ENCODE measurements around the gene CNTRL. TPM values are rescaled to one million over a fixed set of nuclear protein-coding genes. Genes with fewer than 3 reads are reported as not detected.

The CNTRL gene
- total and polyA plus RNA-seq, 2 of the 8 experiments (the other 6 are each of a cell fraction or from before 2014, with no cell fraction given), result 5.1 to 13.9 TPM

DNA sequence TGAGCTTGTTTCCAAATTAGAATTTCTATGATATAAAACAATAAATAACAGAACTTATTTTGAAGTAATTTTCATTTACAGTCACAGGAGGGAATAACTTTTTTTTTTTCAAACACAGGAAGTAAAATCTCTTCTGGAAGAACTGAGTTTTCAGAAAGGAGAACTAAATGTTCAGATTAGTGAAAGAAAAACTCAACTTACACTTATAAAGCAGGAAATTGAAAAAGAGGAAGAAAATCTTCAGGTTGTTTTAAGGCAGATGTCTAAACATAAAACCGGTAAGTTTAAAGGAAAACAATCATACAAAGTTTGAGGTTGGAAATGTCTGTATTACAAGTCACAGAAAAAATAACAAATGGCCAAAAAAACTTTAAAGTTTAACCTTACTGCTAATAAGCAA is 85.3 kb downstream of the CNTRL start:
- no peaks in the 10 kb centered on the region for H3K79me2 ChIP-seq (ENCODE audit: control insufficient read depth in 1 of 2, insufficient read depth in 2 of 2, low read length in 2 of 2)
- WGBS, 2 experiments (ENCODE audit: extremely low coverage in 1 of 2, insufficient coverage in 1 of 2, insufficient read length in 1 of 2, insufficient replicate concordance in 2 of 2, low coverage in 1 of 2, low lambda C conversion rate in 2 of 2, missing lambda C conversion rate in 1 of 2), result 85% methylated on average over 1 of the region's 1 CpG; no CpG with 5 or more reads in 1 of the 2 experiments
- no peak overlapping the region for H3K27ac ChIP-seq (ENCODE audit: low read depth, low read length)
- no peak overlapping the region for H2BK5ac ChIP-seq (ENCODE audit: low read depth, low read length)
- no peak overlapping the region for H3K4me2 ChIP-seq (ENCODE audit: insufficient read depth in 1 of 2, low read depth in 2 of 2, low read length in 2 of 2)
- H2BK20ac ChIP-seq (ENCODE audit: low read length), result no peak overlapping the region
- DNase-seq (ENCODE audit: low read depth in 1 of 2, low spot score in 2 of 2) (no peak), FAIRE-seq (no peak)
- no peaks in the 10 kb centered on the region for H3K23me2 ChIP-seq (ENCODE audit: low read depth, low read length)
- no peak overlapping the region for H2BK12ac ChIP-seq (ENCODE audit: low read depth, low read length)
- no peaks in the 10 kb centered on the region for H3K27me3 ChIP-seq (replicated peaks in 1 of 4; ENCODE audit: control insufficient read depth in 3 of 4, extremely low read depth in 1 of 4, insufficient read depth in 3 of 4, low read length in 3 of 4)
- H3K36me3 ChIP-seq (ENCODE audit: control insufficient read depth in 2 of 4, insufficient read depth in 4 of 4, low read length in 3 of 4), result peaks cover 0 to 5% (median 4%) of the 10 kb centered on the region in 4 experiments; a peak in 5 of 8 replicates
- H3K9ac ChIP-seq (replicated peaks in 1 of 4; ENCODE audit: extremely low read depth in 1 of 4, low read depth in 3 of 4, low read length in 3 of 4), result no peak overlapping the region
- H2BK15ac ChIP-seq (ENCODE audit: low read length), result no peak overlapping the region
- H3K14ac ChIP-seq (ENCODE audit: insufficient read length), result no peak overlapping the region
- no peak overlapping the region for H4K5ac ChIP-seq (ENCODE audit: insufficient read length, low read depth, low read length)
- H2BK120ac ChIP-seq (replicated peaks; ENCODE audit: low read depth, low read length), result no peak overlapping the region
- H4K20me1 ChIP-seq (replicated peaks in 1 of 2; ENCODE audit: control insufficient read depth in 1 of 2, insufficient read depth in 2 of 2, low read length in 2 of 2), result peaks cover 0 to 1% of the 10 kb centered on the region in 2 experiments
- no peak overlapping the region for H2AFZ ChIP-seq (ENCODE audit: low read length)
- H3K9me3 ChIP-seq (ENCODE audit: insufficient read depth in 2 of 2, low read depth in 1 of 2, low read length in 1 of 2), result no peaks in the 10 kb centered on the region
- no peak overlapping the region for H3K4me3 ChIP-seq (ENCODE audit: extremely low read depth in 1 of 4, insufficient read depth in 2 of 4, low read depth in 3 of 4, low read length in 4 of 4)
- no peak overlapping the region for H3K18ac ChIP-seq (ENCODE audit: extremely low read depth, low read length)
- H4K8ac ChIP-seq (ENCODE audit: extremely low read depth, insufficient read depth, low read length), result no peak overlapping the region
- POLR2A ChIA-PET (ENCODE audit: partially characterized antibody), result no interaction called here
- H3K79me1 ChIP-seq (ENCODE audit: low read depth, low read length), result no peaks in the 10 kb centered on the region; the same call in 1 of the 2 replicates
- H3K4me1 ChIP-seq (replicated peaks in 1 of 4; ENCODE audit: control insufficient read depth in 3 of 4, insufficient read depth in 4 of 4, low read length in 3 of 4), result no peaks in the 10 kb centered on the region
- CTCF ChIA-PET (ENCODE audit: partially characterized antibody), result interaction anchor here (2.5 kb wide), 1 partner anchor 9 kb away, joined by 9 read pairs; no protein-coding TSS in a partner anchor
- H3K56ac ChIP-seq (replicated peaks; ENCODE audit: insufficient read length, low read depth, low read length), result no peak overlapping the region
- no peak overlapping the region for H3K23ac ChIP-seq (ENCODE audit: insufficient read length)
- H2AK5ac ChIP-seq (ENCODE audit: low read depth, low read length), result no peak overlapping the region
- no peak overlapping the region for H3K4ac ChIP-seq (replicated peaks; ENCODE audit: insufficient read length, low read depth, low read length)
- H4K91ac ChIP-seq (replicated peaks; ENCODE audit: insufficient read length, low read length), result no peak overlapping the region
- TF ChIP-seq CREB1 (IDR thresholded peaks at IDR 0.05) (no peak), RXRA (IDR thresholded peaks at IDR 0.05; ENCODE audit: insufficient read depth, low read depth, low read length) (no peak), SIRT6 (IDR thresholded peaks at IDR 0.05; ENCODE audit: low read length) (no peak), JUND (IDR thresholded peaks at IDR 0.05; ENCODE audit: low read length) (no peak), EGR1 (IDR thresholded peaks at IDR 0.05; ENCODE audit: borderline replicate concordance, low read depth, low read length) (no peak), KDM1A (IDR thresholded peaks at IDR 0.05; ENCODE audit: borderline replicate concordance, low read length) (no peak), BCL11A (IDR thresholded peaks at IDR 0.05; ENCODE audit: low read depth in 2 of 2, low read length in 2 of 2) (no peak), SRF (IDR thresholded peaks at IDR 0.05; ENCODE audit: low read depth, low read length) (no peak), RAD21 (IDR thresholded peaks at IDR 0.05 in 1 of 2, conservative IDR thresholded peaks at IDR 0.05 in 1 of 2; ENCODE audit: low read depth in 2 of 2, low read length in 2 of 2) (no peak), HDAC2 (IDR thresholded peaks at IDR 0.05; ENCODE audit: borderline replicate concordance in 1 of 2, low read depth in 2 of 2, low read length in 2 of 2) (no peak), SAP30 (IDR thresholded peaks at IDR 0.05; ENCODE audit: insufficient read depth, insufficient replicate concordance, low read length) (no peak), MAX (IDR thresholded peaks at IDR 0.05) (no peak)
